Activated CD8-positive, alpha-beta memory T cell treated with anti-CD3 and anti-CD28 coated beads, Interleukin-2, amount 50 U/mL, for 1 hour (primary cell): ENCODE results near the gene ZCCHC14.
"Not testable (repeated sequence)": the region's sequence is repeated elsewhere in the genome, so short reads cannot be mapped to it uniquely, and the experiment has no call there.

ENCODE experiments used
- DNase-seq: peaks from one replicate; pipeline ENCODE4 v3.0.0-alpha.2; 2020; ENCODE audit errors: extremely low read depth

The ZCCHC14 gene

GRCh38 chr16:87362828-87363559, 129.8 kb downstream of the ZCCHC14 start:
- not testable (repeated sequence) for DNase-seq

DNA sequence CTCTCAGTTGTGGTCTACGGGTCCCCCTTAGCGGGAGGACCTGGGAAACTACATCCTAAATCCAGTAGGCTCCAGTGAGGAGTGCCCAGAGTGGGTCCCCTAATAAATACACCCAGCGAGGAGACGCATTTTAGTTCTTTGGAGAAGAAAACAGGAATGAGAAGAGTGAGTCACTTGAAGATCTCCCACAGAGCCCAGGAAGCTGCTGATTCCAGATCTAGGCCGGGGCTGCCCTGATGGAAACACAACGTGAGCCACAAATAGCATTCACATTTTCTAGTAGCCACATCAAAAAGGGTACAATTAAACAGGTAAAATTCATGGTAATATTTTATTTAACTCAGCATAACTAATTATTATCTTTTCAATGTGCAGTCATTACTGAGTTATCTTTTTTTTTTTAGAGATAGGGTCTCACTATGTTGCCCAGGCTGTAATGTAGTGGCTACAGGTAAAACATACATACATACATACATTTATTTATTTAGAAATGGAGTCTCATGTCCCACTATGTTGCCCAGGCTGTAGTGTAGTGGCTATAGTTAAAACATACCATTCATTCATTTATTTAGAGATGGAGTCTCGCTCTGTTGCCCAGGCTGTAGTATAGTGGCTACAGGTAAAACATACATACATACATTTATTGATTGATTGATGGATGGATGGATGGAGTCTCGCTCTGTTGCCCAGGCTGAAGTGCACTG, 130.8 kb downstream of the ZCCHC14 start:
- DNase-seq = no peak

DNA sequence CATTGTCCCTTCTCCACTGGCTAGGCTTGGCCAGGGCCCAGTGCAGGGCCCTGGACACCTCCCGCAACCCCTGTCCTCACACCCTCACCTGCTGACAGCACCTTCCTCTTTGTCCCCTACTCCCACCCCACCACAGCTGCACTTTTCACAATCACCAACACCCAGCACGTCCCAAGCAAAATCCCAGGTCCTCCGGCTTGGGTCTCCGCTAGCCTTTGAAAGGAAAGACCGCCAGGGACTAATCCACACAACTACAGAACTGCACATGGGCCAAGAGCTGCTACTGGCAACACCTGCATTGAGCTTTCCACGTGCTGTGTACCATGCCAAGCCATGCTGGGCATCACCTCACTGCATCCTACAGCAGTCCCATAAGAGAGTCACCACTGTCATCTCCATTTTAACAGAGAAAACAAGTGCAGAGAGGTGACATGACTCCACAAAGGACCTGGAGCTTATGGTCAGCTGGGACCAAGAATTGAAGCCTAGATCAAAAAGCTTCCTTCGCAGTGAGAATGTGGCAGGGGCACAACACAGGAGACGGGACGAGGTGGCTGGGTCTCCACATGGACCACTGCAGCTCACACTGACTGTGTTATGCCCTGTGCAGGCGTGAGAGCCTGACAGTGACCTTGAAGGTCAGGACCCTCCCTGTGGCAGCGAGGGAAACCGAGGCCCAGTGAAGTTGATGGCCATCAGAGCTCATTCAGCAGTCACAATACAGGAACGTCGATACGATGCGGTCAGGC, 131.8 kb downstream of the ZCCHC14 start:
- no peak for DNase-seq

DNA sequence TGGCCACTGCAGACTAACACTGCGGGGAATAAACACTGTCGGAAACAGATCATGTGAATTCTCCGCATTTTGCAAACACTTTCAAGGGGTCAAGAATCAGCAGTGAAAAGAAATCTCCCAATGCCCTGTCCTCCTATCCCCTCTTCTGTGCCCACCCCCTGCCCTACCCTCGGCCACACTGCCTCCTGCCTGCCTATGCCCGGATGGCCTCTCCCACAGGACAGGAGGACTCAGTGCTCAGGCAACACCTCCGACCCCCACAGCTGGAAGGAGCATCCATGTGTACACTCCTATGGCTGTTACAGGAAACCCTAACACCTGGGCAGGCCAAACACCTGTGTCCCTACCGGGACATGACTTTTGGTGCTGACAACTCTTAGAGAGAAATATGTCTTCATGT, 133.7 kb downstream of the ZCCHC14 start:
- DNase-seq = no peak

- no peak for DNase-seq
Observed at GRCh38 chr16:87358696-87359095, 134.1 kb downstream of the ZCCHC14 start.

GRCh38 chr16:87358250-87358649, 134.6 kb downstream of the ZCCHC14 start:
- no peak for DNase-seq

DNA sequence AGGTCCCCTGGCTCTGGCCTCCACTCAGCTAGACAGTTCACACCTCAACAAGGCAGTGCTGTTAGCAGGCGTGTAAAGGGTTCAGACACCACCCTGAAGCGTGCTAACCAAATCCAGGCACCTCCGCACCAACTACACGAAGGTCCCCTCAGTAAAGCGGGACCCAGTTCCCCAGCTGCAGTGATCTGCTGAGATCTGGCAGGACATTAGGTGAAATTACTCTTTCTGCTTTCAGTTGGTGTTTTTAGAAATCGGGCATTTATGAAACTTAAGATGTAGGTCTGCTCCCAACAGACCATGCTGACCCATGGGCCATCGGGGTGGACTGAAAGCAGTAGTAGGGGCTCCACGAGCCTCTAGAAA, 136.4 kb downstream of the ZCCHC14 start:
- DNase-seq = no peak
